Measurements from ENCODE around the gene TWIST1.

The TWIST1 gene

GRCh38 chr7:19117091-19117869, at the start of gene TWIST1:
Gene TWIST1, minus strand, starts transcription at chr7:19117636. Its CDS starts 315 bp downstream, at chr7:19117321.
- no peak within 1 kb of the TSS for H3K27ac ChIP-seq (ENCODE audit: low read depth, low read length)
- H3K4me1 ChIP-seq (ENCODE audit: control insufficient read depth, insufficient read depth, low read length) = peaks cover 26% of the 10 kb centered on the region
- H3K36me3 ChIP-seq (ENCODE audit: control insufficient read depth, insufficient read depth, low read length) = no peaks in the 10 kb centered on the region
- peak within 1 kb of the TSS; percentile 68 for H3K4me3 ChIP-seq (ENCODE audit: low read depth, low read length)
- H3K9ac ChIP-seq (ENCODE audit: low read length) = peak within 1 kb of the TSS; percentile 68
- H3K9me3 ChIP-seq (ENCODE audit: control insufficient read depth, insufficient read depth, low read depth, low read length) = no peaks in the 10 kb centered on the region
- peaks cover 94% of the 10 kb centered on the region for H3K27me3 ChIP-seq (ENCODE audit: control insufficient read depth, insufficient read depth, low read length)

GRCh38 chr7:19161671-19162070, 44.2 kb upstream of the TWIST1 start:
- Histone ChIP-seq H3K9me3 (ENCODE audit: control insufficient read depth, insufficient read depth, low read depth, low read length) (no peaks in the 10 kb centered on the region), H3K4me3 (ENCODE audit: low read depth, low read length) (no peak overlapping the region), H3K9ac (ENCODE audit: low read length) (no peak overlapping the region), H3K4me1 (ENCODE audit: control insufficient read depth, insufficient read depth, low read length) (no peaks in the 10 kb centered on the region), H3K27ac (ENCODE audit: low read depth, low read length) (no peak overlapping the region), H3K36me3 (ENCODE audit: control insufficient read depth, insufficient read depth, low read length) (no peaks in the 10 kb centered on the region), H3K27me3 (ENCODE audit: control insufficient read depth, insufficient read depth, low read length) (peaks cover 10% of the 10 kb centered on the region; the same call in 1 of the 2 replicates)

- no peak overlapping the region for H3K9ac ChIP-seq (ENCODE audit: low read length)
- peaks cover 65% of the 10 kb centered on the region for H3K27me3 ChIP-seq (ENCODE audit: control insufficient read depth, insufficient read depth, low read length)
- no peak overlapping the region for H3K4me3 ChIP-seq (ENCODE audit: low read depth, low read length)
- no peak overlapping the region for H3K27ac ChIP-seq (ENCODE audit: low read depth, low read length)
- no peaks in the 10 kb centered on the region for H3K36me3 ChIP-seq (ENCODE audit: control insufficient read depth, insufficient read depth, low read length)
- H3K4me1 ChIP-seq (ENCODE audit: control insufficient read depth, insufficient read depth, low read length) = peaks cover 6% of the 10 kb centered on the region; the same call in 1 of the 2 replicates
- no peaks in the 10 kb centered on the region for H3K9me3 ChIP-seq (ENCODE audit: control insufficient read depth, insufficient read depth, low read depth, low read length)
Observed at GRCh38 chr7:19146699-19147098, 29.3 kb upstream of the TWIST1 start.

DNA sequence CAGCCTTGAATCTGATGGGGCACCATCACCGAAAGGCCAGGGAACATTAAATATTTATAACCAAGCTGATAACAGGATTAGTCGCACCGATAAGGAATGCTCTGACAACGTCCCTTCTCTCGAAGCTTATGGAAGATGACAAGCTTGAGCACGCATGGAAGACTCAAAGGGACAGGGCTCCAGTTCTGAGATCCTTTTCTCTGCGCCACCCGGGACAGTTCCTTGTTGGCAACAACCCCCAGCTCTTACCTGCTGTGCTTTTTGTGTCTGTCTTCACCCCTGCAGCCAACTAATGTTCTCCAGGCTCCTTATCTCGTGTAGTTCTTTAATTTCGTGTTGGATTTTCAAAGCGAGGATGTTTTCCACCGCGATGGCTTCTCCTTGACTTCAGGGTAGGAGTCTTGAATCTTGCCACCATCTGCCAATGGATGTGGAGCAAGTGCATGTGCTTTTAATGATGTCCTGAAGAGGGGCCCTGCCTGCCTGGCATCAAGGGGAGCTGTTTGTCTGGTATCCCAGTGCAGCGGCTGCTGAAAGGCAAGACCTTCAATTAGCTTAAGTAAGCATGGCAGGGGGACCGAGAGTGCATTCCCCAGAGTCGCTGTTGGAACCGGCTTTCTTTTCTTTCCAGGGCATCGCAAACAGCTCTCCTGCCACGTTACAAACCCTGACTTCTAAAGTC, 28.1 kb upstream of the TWIST1 start:
- peak overlapping the region; percentile 65 for H3K4me3 ChIP-seq (ENCODE audit: low read depth, low read length)
- no peaks in the 10 kb centered on the region for H3K9me3 ChIP-seq (ENCODE audit: control insufficient read depth, insufficient read depth, low read depth, low read length)
- H3K27ac ChIP-seq (ENCODE audit: low read depth, low read length) = no peak overlapping the region
- peaks cover 6% of the 10 kb centered on the region; the same call in 1 of the 2 replicates for H3K4me1 ChIP-seq (ENCODE audit: control insufficient read depth, insufficient read depth, low read length)
- peaks cover 76% of the 10 kb centered on the region for H3K27me3 ChIP-seq (ENCODE audit: control insufficient read depth, insufficient read depth, low read length)
- H3K9ac ChIP-seq (ENCODE audit: low read length) = no peak overlapping the region
- H3K36me3 ChIP-seq (ENCODE audit: control insufficient read depth, insufficient read depth, low read length) = no peaks in the 10 kb centered on the region

- Histone ChIP-seq H3K27ac (ENCODE audit: low read depth, low read length) (no peak within 1 kb of the TSS), H3K27me3 (ENCODE audit: control insufficient read depth, insufficient read depth, low read length) (peaks cover 83% of the 10 kb centered on the region), H3K9ac (ENCODE audit: low read length) (peak within 1 kb of the TSS; percentile 17), H3K9me3 (ENCODE audit: control insufficient read depth, insufficient read depth, low read depth, low read length) (no peaks in the 10 kb centered on the region), H3K4me3 (ENCODE audit: low read depth, low read length) (peak within 1 kb of the TSS; percentile 65), H3K4me1 (ENCODE audit: control insufficient read depth, insufficient read depth, low read length) (peaks cover 6% of the 10 kb centered on the region; the same call in 1 of the 2 replicates), H3K36me3 (ENCODE audit: control insufficient read depth, insufficient read depth, low read length) (no peaks in the 10 kb centered on the region)
Observed at GRCh38 chr7:19144661-19145433, 27.4 kb upstream of the TWIST1 start, which contains the start of gene FERD3L. Gene FERD3L, minus strand, starts transcription at chr7:19145421. Its CDS starts 59 bp downstream, at chr7:19145362.

DNA sequence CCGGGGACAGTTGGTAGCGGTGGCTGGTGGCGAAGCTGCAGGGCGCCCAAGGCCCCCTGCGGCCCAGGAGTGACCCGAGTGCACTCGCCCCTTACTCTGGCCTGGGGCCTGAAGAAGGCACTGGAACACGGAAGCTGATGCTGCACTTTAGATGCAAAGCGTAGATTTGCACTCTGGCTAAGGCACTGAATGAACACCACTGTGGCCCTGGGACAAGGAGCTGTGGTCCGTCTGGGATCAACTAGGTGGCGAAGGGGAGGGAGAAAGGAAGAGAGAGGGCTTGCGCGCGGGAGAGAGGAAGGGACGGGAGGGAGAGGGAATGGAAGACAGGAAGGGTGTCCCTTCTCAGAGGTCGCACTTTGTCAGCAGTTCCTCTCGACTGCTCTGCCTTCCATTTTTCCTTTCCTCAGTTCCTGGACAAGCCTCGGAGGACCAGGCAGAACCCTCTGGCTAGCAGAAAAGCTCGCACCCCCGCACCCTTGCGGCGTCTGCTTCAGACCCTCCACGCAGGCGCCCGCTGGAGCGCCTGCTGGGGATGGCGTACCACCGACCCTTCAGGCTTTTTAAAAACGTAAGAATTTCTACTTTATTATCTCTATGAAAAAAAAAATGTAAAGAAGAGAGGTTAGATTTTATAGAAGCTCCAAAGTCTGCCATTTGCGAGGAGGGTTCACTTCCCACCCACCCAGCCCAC, 26.6 kb upstream of the TWIST1 start:
- Histone ChIP-seq H3K27me3 (ENCODE audit: control insufficient read depth, insufficient read depth, low read length) (peaks cover 86% of the 10 kb centered on the region), H3K9ac (ENCODE audit: low read length) (peak overlapping the region; percentile 22), H3K4me1 (ENCODE audit: control insufficient read depth, insufficient read depth, low read length) (peaks cover 6% of the 10 kb centered on the region; the same call in 1 of the 2 replicates), H3K27ac (ENCODE audit: low read depth, low read length) (no peak overlapping the region), H3K36me3 (ENCODE audit: control insufficient read depth, insufficient read depth, low read length) (no peaks in the 10 kb centered on the region), H3K9me3 (ENCODE audit: control insufficient read depth, insufficient read depth, low read depth, low read length) (no peaks in the 10 kb centered on the region), H3K4me3 (ENCODE audit: low read depth, low read length) (peak overlapping the region; percentile 65)

DNA sequence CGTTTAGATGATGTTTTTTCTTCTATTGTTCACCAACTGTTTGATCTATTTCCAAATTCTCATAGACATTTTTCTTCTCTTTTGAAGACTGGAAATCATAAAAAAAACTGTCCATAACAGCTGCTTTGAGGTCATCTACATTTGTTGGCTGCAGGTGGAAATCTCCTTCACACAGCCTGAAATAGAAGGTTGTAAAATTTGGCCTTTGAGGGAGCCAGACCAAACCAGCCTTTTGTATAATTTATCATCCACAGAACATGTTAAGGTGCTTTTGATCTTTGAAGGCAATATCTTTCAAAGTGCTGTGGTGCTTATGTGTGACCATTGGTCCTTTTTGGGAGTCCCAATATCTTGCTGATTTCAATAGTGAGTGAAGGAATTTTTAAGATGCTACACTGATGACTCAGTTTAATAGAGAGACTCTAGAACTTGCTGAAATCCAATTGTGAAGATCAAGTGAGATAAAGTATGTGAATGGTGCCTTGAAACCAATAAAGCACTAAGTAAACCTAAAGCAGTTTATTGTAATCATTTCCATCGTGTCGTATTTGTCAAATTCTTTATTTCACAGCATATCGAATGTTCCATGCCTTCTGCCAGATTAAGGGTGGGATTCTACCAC, 22.4 kb upstream of the TWIST1 start:
- no peaks in the 10 kb centered on the region for H3K4me1 ChIP-seq (ENCODE audit: control insufficient read depth, insufficient read depth, low read length)
- no peaks in the 10 kb centered on the region for H3K36me3 ChIP-seq (ENCODE audit: control insufficient read depth, insufficient read depth, low read length)
- H3K9ac ChIP-seq (ENCODE audit: low read length) = no peak overlapping the region
- H3K27me3 ChIP-seq (ENCODE audit: control insufficient read depth, insufficient read depth, low read length) = peaks cover 53% of the 10 kb centered on the region
- H3K9me3 ChIP-seq (ENCODE audit: control insufficient read depth, insufficient read depth, low read depth, low read length) = no peaks in the 10 kb centered on the region
- H3K4me3 ChIP-seq (ENCODE audit: low read depth, low read length) = no peak overlapping the region
- H3K27ac ChIP-seq (ENCODE audit: low read depth, low read length) = no peak overlapping the region

- no peaks in the 10 kb centered on the region for H3K4me1 ChIP-seq (ENCODE audit: control insufficient read depth, insufficient read depth, low read length)
- no peaks in the 10 kb centered on the region for H3K36me3 ChIP-seq (ENCODE audit: control insufficient read depth, insufficient read depth, low read length)
- H3K9ac ChIP-seq (ENCODE audit: low read length) = no peak overlapping the region
- no peaks in the 10 kb centered on the region for H3K9me3 ChIP-seq (ENCODE audit: control insufficient read depth, insufficient read depth, low read depth, low read length)
- H3K4me3 ChIP-seq (ENCODE audit: low read depth, low read length) = no peak overlapping the region
- no peaks in the 10 kb centered on the region for H3K27me3 ChIP-seq (ENCODE audit: control insufficient read depth, insufficient read depth, low read length)
- H3K27ac ChIP-seq (ENCODE audit: low read depth, low read length) = no peak overlapping the region
Observed at GRCh38 chr7:19133886-19134285, 16.4 kb upstream of the TWIST1 start.

DNA sequence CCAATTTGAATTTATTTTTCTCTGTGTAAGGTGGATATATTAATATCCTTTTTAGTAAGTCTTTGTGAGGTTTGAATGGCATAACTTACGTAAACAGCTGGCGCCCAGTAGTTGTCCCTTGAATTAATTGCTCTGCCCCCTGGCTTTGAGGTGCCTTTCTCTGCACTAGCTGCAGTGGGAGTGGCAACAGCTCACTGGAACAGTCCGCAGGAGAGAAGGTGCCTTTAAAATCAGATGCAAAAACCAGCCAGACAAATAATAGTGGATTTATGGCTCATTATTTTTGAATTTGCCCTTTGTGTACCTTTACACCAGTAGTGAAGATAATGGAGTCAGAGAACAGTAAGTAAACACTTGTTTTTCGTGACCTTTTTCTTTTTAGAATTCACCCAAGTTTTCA, 16.0 kb upstream of the TWIST1 start:
- Histone ChIP-seq H3K9me3 (ENCODE audit: control insufficient read depth, insufficient read depth, low read depth, low read length) (no peaks in the 10 kb centered on the region), H3K36me3 (ENCODE audit: control insufficient read depth, insufficient read depth, low read length) (no peaks in the 10 kb centered on the region), H3K4me1 (ENCODE audit: control insufficient read depth, insufficient read depth, low read length) (no peaks in the 10 kb centered on the region), H3K27ac (ENCODE audit: low read depth, low read length) (no peak overlapping the region), H3K27me3 (ENCODE audit: control insufficient read depth, insufficient read depth, low read length) (no peaks in the 10 kb centered on the region), H3K4me3 (ENCODE audit: low read depth, low read length) (no peak overlapping the region), H3K9ac (ENCODE audit: low read length) (no peak overlapping the region)

DNA sequence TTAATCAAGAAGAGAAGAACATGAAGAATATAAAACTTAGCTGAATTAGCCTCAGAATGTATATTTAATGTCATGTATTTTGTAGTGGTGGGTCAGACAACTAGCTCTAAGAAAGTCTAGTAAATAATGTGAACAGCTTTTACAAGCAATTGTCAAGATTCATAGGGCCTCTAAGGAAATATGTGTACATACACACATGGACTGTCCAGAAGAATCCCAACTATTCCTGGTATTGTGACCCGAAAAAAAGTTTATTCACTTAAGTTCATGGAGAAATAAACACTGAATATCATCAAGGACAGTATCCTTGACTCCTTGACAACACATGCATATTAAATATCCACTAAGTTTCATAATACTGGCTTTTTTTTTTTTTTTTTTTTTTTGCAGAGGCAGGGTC, 11.4 kb upstream of the TWIST1 start:
- H3K4me1 ChIP-seq (ENCODE audit: control insufficient read depth, insufficient read depth, low read length) = no peaks in the 10 kb centered on the region
- no peak overlapping the region for H3K27ac ChIP-seq (ENCODE audit: low read depth, low read length)
- no peaks in the 10 kb centered on the region for H3K9me3 ChIP-seq (ENCODE audit: control insufficient read depth, insufficient read depth, low read depth, low read length)
- H3K27me3 ChIP-seq (ENCODE audit: control insufficient read depth, insufficient read depth, low read length) = peaks cover 5% of the 10 kb centered on the region; the same call in 1 of the 2 replicates
- no peak overlapping the region for H3K4me3 ChIP-seq (ENCODE audit: low read depth, low read length)
- H3K9ac ChIP-seq (ENCODE audit: low read length) = no peak overlapping the region
- no peaks in the 10 kb centered on the region for H3K36me3 ChIP-seq (ENCODE audit: control insufficient read depth, insufficient read depth, low read length)
